ENCODE data around the gene HAL.

HAL gene

DNA sequence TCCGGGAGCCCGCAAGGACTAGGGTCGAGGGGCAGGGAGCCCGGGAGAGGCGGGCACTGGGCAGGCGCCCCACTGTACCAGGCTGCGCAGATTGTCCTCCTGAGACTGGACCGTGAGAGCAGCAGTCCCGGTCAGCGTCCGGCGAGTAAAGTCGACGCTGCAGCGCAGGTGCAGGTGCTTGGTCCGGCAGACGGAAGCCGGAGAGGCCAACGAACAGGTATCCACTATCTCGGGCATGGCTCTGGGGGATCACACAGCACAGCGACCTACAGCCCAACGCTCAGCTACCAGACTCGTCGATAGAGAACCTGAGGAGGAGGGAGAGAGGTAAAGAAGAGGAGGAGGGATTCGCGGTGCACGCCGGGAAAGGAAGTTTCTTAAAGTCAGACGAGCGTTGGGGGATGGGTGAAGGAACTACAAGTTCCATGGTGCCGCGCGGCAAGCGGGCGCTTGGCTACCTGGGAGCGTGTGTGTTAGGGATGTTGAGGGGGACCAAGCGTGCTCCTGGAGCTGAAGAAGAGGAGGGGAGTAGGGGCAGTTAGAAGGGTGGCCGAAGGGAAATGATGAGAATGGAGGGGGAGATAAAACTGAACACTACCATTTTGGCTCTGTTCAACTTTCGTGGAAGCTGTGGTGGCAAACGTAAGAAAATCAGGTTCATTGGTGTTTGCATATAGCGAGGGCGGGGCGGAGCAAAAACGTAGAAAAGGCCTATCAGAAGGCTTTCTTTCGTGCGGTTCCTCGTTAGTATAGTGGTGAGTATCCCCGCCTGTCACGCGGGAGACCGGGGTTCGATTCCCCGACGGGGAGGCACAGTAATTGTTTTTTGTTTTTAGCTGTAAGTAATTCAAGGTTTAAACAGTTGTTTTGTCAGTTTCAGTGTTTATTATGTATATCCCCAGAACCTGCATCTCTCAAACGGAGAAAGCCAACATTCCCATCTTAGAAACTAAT, 39.4 kb upstream of the HAL start, which contains the start of gene LTA4H (continued):
- TF ChIP-seq, protein P1, sequence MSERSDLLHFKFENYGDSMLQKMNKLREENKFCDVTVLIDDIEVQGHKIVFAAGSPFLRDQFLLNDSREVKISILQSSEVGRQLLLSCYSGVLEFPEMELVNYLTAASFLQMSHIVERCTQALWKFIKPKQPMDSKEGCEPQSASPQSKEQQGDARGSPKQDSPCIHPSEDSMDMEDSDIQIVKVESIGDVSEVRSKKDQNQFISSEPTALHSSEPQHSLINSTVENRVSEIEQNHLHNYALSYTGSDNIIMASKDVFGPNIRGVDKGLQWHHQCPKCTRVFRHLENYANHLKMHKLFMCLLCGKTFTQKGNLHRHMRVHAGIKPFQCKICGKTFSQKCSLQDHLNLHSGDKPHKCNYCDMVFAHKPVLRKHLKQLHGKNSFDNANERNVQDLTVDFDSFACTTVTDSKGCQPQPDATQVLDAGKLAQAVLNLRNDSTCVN (tag by site-specific recombination; optimal IDR thresholded peaks at IDR 0.05), result peak; percentile 66
- TF ChIP-seq GLIS1 (tag by site-specific recombination; IDR thresholded peaks at IDR 0.05) (no peak; the same call in 1 of the 2 replicates), ZNF24 (tag by site-specific recombination; IDR thresholded peaks at IDR 0.05) (peak; percentile 63; the same call in 1 of the 2 replicates), SP2 (tag by site-specific recombination; IDR thresholded peaks at IDR 0.05) (peak; percentile 65), HOXC10 (CRISPR knock-in tag; IDR thresholded peaks at IDR 0.05) (no peak), WT1 (tag by site-specific recombination; IDR thresholded peaks at IDR 0.05) (peak; percentile 42), ZNF610 (tag by site-specific recombination; IDR thresholded peaks at IDR 0.05; ENCODE audit: borderline replicate concordance) (peak; percentile 81; the same call in 1 of the 2 replicates), ZNF791 (tag by site-specific recombination; IDR thresholded peaks at IDR 0.05) (no peak), SP3 (tag by site-specific recombination; IDR thresholded peaks at IDR 0.05) (peak; percentile 89), ZNF830 (tag by site-specific recombination; IDR thresholded peaks at IDR 0.05; ENCODE audit: low read depth) (no peak), ZNF76 (tag by site-specific recombination; IDR thresholded peaks at IDR 0.05; ENCODE audit: borderline replicate concordance, low read depth) (peak; percentile 100), ZNF670 (tag by site-specific recombination; IDR thresholded peaks at IDR 0.05; ENCODE audit: low read depth) (no peak), REPIN1 (tag by site-specific recombination; IDR thresholded peaks at IDR 0.05; ENCODE audit: low read depth) (0 out of 2 replicates have a peak, but pooled peaks have one; percentile 41), ZNF324 (tag by site-specific recombination; IDR thresholded peaks at IDR 0.05) (peak; percentile 89), ZBTB17 (tag by site-specific recombination; IDR thresholded peaks at IDR 0.05) (peak; percentile 98)
- TF ChIP-seq, protein P2, sequence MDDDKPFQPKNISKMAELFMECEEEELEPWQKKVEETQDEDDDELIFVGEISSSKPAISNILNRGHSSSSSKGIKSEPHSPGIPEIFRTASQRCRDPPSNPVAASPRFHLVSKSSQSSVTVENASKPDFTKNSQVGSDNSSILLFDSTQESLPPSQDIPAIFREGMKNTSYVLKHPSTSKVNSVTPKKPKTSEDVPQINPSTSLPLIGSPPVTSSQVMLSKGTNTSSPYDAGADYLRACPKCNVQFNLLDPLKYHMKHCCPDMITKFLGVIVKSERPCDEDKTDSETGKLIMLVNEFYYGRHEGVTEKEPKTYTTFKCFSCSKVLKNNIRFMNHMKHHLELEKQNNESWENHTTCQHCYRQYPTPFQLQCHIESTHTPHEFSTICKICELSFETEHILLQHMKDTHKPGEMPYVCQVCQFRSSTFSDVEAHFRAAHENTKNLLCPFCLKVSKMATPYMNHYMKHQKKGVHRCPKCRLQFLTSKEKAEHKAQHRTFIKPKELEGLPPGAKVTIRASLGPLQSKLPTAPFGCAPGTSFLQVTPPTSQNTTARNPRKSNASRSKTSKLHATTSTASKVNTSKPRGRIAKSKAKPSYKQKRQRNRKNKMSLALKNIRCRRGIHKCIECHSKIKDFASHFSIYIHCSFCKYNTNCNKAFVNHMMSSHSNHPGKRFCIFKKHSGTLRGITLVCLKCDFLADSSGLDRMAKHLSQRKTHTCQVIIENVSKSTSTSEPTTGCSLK (tag by site-specific recombination; IDR thresholded peaks at IDR 0.05), result no peak
- TF ChIP-seq, protein P3, sequence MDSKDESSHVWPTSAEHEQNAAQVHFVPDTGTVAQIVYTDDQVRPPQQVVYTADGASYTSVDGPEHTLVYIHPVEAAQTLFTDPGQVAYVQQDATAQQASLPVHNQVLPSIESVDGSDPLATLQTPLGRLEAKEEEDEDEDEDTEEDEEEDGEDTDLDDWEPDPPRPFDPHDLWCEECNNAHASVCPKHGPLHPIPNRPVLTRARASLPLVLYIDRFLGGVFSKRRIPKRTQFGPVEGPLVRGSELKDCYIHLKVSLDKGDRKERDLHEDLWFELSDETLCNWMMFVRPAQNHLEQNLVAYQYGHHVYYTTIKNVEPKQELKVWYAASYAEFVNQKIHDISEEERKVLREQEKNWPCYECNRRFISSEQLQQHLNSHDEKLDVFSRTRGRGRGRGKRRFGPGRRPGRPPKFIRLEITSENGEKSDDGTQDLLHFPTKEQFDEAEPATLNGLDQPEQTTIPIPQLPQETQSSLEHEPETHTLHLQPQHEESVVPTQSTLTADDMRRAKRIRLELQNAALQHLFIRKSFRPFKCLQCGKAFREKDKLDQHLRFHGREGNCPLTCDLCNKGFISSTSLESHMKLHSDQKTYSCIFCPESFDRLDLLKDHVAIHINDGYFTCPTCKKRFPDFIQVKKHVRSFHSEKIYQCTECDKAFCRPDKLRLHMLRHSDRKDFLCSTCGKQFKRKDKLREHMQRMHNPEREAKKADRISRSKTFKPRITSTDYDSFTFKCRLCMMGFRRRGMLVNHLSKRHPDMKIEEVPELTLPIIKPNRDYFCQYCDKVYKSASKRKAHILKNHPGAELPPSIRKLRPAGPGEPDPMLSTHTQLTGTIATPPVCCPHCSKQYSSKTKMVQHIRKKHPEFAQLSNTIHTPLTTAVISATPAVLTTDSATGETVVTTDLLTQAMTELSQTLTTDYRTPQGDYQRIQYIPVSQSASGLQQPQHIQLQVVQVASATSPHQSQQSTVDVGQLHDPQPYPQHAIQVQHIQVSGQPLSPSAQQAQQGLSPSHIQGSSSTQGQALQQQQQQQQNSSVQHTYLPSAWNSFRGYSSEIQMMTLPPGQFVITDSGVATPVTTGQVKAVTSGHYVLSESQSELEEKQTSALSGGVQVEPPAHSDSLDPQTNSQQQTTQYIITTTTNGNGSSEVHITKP (tag by site-specific recombination; IDR thresholded peaks at IDR 0.05), result peak; percentile 96
- TF ChIP-seq, protein P4, sequence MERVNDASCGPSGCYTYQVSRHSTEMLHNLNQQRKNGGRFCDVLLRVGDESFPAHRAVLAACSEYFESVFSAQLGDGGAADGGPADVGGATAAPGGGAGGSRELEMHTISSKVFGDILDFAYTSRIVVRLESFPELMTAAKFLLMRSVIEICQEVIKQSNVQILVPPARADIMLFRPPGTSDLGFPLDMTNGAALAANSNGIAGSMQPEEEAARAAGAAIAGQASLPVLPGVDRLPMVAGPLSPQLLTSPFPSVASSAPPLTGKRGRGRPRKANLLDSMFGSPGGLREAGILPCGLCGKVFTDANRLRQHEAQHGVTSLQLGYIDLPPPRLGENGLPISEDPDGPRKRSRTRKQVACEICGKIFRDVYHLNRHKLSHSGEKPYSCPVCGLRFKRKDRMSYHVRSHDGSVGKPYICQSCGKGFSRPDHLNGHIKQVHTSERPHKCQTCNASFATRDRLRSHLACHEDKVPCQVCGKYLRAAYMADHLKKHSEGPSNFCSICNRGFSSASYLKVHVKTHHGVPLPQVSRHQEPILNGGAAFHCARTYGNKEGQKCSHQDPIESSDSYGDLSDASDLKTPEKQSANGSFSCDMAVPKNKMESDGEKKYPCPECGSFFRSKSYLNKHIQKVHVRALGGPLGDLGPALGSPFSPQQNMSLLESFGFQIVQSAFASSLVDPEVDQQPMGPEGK (tag by site-specific recombination; IDR thresholded peaks at IDR 0.05), result peak; percentile 85
- TF ChIP-seq, protein P5, sequence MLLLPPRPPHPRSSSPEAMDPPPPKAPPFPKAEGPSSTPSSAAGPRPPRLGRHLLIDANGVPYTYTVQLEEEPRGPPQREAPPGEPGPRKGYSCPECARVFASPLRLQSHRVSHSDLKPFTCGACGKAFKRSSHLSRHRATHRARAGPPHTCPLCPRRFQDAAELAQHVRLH (tag by site-specific recombination; IDR thresholded peaks at IDR 0.05), result peak; percentile 94
- TF ChIP-seq, protein P6, sequence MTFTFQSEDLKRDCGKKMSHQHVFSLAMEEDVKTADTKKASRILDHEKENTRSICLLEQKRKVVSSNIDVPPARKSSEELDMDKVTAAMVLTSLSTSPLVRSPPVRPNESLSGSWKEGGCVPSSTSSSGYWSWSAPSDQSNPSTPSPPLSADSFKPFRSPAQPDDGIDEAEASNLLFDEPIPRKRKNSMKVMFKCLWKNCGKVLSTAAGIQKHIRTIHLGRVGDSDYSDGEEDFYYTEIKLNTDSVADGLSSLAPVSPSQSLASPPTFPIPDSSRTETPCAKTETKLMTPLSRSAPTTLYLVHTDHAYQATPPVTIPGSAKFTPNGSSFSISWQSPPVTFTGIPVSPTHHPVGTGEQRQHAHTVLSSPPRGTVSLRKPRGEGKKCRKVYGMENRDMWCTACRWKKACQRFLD (tag by site-specific recombination; IDR thresholded peaks at IDR 0.05), result no peak
- TF ChIP-seq, protein P7, sequence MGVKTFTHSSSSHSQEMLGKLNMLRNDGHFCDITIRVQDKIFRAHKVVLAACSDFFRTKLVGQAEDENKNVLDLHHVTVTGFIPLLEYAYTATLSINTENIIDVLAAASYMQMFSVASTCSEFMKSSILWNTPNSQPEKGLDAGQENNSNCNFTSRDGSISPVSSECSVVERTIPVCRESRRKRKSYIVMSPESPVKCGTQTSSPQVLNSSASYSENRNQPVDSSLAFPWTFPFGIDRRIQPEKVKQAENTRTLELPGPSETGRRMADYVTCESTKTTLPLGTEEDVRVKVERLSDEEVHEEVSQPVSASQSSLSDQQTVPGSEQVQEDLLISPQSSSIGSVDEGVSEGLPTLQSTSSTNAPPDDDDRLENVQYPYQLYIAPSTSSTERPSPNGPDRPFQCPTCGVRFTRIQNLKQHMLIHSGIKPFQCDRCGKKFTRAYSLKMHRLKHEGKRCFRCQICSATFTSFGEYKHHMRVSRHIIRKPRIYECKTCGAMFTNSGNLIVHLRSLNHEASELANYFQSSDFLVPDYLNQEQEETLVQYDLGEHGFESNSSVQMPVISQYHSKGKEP (tag by site-specific recombination; IDR thresholded peaks at IDR 0.05), result peak; percentile 62; the same call in 1 of the 2 replicates
- TF ChIP-seq, protein P8, sequence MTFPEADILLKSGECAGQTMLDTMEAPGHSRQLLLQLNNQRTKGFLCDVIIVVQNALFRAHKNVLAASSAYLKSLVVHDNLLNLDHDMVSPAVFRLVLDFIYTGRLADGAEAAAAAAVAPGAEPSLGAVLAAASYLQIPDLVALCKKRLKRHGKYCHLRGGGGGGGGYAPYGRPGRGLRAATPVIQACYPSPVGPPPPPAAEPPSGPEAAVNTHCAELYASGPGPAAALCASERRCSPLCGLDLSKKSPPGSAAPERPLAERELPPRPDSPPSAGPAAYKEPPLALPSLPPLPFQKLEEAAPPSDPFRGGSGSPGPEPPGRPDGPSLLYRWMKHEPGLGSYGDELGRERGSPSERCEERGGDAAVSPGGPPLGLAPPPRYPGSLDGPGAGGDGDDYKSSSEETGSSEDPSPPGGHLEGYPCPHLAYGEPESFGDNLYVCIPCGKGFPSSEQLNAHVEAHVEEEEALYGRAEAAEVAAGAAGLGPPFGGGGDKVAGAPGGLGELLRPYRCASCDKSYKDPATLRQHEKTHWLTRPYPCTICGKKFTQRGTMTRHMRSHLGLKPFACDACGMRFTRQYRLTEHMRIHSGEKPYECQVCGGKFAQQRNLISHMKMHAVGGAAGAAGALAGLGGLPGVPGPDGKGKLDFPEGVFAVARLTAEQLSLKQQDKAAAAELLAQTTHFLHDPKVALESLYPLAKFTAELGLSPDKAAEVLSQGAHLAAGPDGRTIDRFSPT (tag by site-specific recombination; IDR thresholded peaks at IDR 0.05), result peak; percentile 43; the same call in 1 of the 2 replicates
